GM21515 (cell line): ENCODE measurements around the gene ICE1.
"Not testable (repeated sequence)": the region's sequence is repeated elsewhere in the genome, so short reads cannot be mapped to it uniquely, and the experiment has no call there.

Experiments
- ATAC-seq: cut with Tn5 transposase; IDR thresholded peaks from one replicate; pipeline ENCODE4 v1.9.1; 2021; ENCODE audit not compliant: unreplicated experiment

ICE1 gene

GRCh38 chr5:5486122-5486521 lies 63.6 kb downstream of the ICE1 start:
- ATAC-seq, result no peak

GRCh38 chr5:5487585-5488360 lies 65.3 kb downstream of the ICE1 start:
- ATAC-seq, result no peak

- no peak for ATAC-seq
These were observed 68.4 kb downstream of the ICE1 start for GRCh38 chr5:5490774-5491347.

- ATAC-seq, result peak; percentile 50
These were observed 69.8 kb downstream of the ICE1 start for GRCh38 chr5:5492087-5492933.

GRCh38 chr5:5492934-5493271 lies 70.4 kb downstream of the ICE1 start:
- ATAC-seq, result not testable (repeated sequence)

GRCh38 chr5:5494489-5495402 lies 72.3 kb downstream of the ICE1 start:
- peak; percentile 79 for ATAC-seq

- ATAC-seq, result peak; percentile 48
These were observed 74.8 kb downstream of the ICE1 start for GRCh38 chr5:5497152-5497788.

- no peak for ATAC-seq
These were observed 77.0 kb downstream of the ICE1 start for GRCh38 chr5:5499442-5499841.

GRCh38 chr5:5504325-5504724 lies 81.8 kb downstream of the ICE1 start:
- ATAC-seq, result no peak

- no peak for ATAC-seq
These were observed 83.3 kb downstream of the ICE1 start for GRCh38 chr5:5505815-5506214.

- no peak for ATAC-seq
These were observed 85.9 kb downstream of the ICE1 start for GRCh38 chr5:5508391-5508790.

- ATAC-seq, result no peak
These were observed 89.5 kb downstream of the ICE1 start for GRCh38 chr5:5511904-5512416.

GRCh38 chr5:5512543-5512942 lies 90.1 kb downstream of the ICE1 start:
- no peak for ATAC-seq

- ATAC-seq, result not testable (repeated sequence)
These were observed 98.1 kb downstream of the ICE1 start for GRCh38 chr5:5520622-5521021.

GRCh38 chr5:5521029-5521428 lies 98.6 kb downstream of the ICE1 start:
- ATAC-seq, result no peak

- ATAC-seq, result no peak
These were observed 99.0 kb downstream of the ICE1 start for GRCh38 chr5:5521478-5521877.

GRCh38 chr5:5522336-5522735 lies 99.9 kb downstream of the ICE1 start:
- no peak for ATAC-seq

GRCh38 chr5:5523066-5523505 lies 100.6 kb downstream of the ICE1 start:
- peak; percentile 93 for ATAC-seq

- ATAC-seq, result no peak
These were observed 101.8 kb downstream of the ICE1 start for GRCh38 chr5:5524327-5524726.

GRCh38 chr5:5531371-5531770 lies 108.9 kb downstream of the ICE1 start:
- ATAC-seq, result no peak
